Neutrophil (primary cell): ENCODE data around the gene TRMU.

ENCODE experiments used
- H3K27ac ChIP-seq: fragments of 200-600 bp; sonication (generic); 2 replicates; pipeline ENCODE4 v1.5.1; 2016; ENCODE audit warnings: mild to moderate bottlenecking, moderate library complexity
- H3K27me3 ChIP-seq: fragments of 200-600 bp; sonication (generic); 2 replicates; pipeline ENCODE4 v1.6.0; 2016; ENCODE audit warnings: mild to moderate bottlenecking
- H3K36me3 ChIP-seq: fragments of 200-600 bp; sonication (generic); 2 replicates; pipeline ENCODE4 v1.5.1; 2017
- H3K4me1 ChIP-seq, 2 experiments: fragments of 200-600 bp in 1 of 2; sonication (generic) in 1 of 2; 1 replicate in 1 of 2; 2 replicates in 1 of 2; pipeline versions ENCODE4 v1.5.1 to v1.6.1; 2013 to 2016; ENCODE audit warnings: low read depth in 1 of 2, low read length in 1 of 2, mild to moderate bottlenecking in 1 of 2, moderate library complexity in 1 of 2; ENCODE audit not compliant: control insufficient read depth in 1 of 2, insufficient read depth in 1 of 2
- H3K4me3 ChIP-seq, 2 experiments: fragments of 200-600 bp in 1 of 2; sonication (generic) in 1 of 2; 1 replicate in 1 of 2; 2 replicates in 1 of 2; pipeline ENCODE4 v1.5.1; 2013 to 2016; ENCODE audit warnings: low read depth in 1 of 2, low read length in 1 of 2, mild to moderate bottlenecking in 1 of 2, moderate library complexity in 1 of 2
- H3K9me3 ChIP-seq: fragments of 200-600 bp; sonication (generic); 2 replicates; pipeline ENCODE4 v1.5.1; 2016
- CTCF ChIP-seq: fragments of 200-600 bp; sonication (generic); IDR thresholded peaks from 2 replicates; pipeline ENCODE4 v1.5.1; 2016; ENCODE audit warnings: antibody characterized with exemption

The TRMU gene

GRCh38 chr22:46382524-46382923 lies 47.0 kb downstream of the TRMU start:
- Histone ChIP-seq H3K27ac (no peak overlapping the region), H3K4me3 (no peak overlapping the region), H3K36me3 (no peaks in the 10 kb centered on the region), H3K27me3 (no peaks in the 10 kb centered on the region), H3K9me3 (no peaks in the 10 kb centered on the region), H3K4me1 (no peaks in the 10 kb centered on the region)
- no peak for TF ChIP-seq CTCF

GRCh38 chr22:46386312-46386711 lies 50.8 kb downstream of the TRMU start:
- Histone ChIP-seq H3K36me3 (no peaks in the 10 kb centered on the region), H3K4me3 (no peak overlapping the region), H3K27me3 (no peaks in the 10 kb centered on the region), H3K27ac (no peak overlapping the region), H3K4me1 (no peaks in the 10 kb centered on the region), H3K9me3 (no peaks in the 10 kb centered on the region)
- TF ChIP-seq CTCF: no peak

GRCh38 chr22:46387748-46388147 lies 52.2 kb downstream of the TRMU start:
- no peak for TF ChIP-seq CTCF
- Histone ChIP-seq H3K27me3 (no peaks in the 10 kb centered on the region), H3K9me3 (no peaks in the 10 kb centered on the region), H3K36me3 (no peaks in the 10 kb centered on the region), H3K27ac (no peak overlapping the region), H3K4me3 (no peak overlapping the region), H3K4me1 (no peaks in the 10 kb centered on the region)

GRCh38 chr22:46388647-46389046 lies 53.1 kb downstream of the TRMU start:
- TF ChIP-seq CTCF: no peak

GRCh38 chr22:46389081-46389480 lies 53.6 kb downstream of the TRMU start:
- no peaks in the 10 kb centered on the region for H3K9me3 ChIP-seq
- no peaks in the 10 kb centered on the region for H3K27me3 ChIP-seq
- H3K4me1 ChIP-seq: no peaks in the 10 kb centered on the region
- H3K4me3 ChIP-seq: no peak overlapping the region
- TF ChIP-seq CTCF: no peak
- H3K27ac ChIP-seq: no peak overlapping the region
- no peaks in the 10 kb centered on the region for H3K36me3 ChIP-seq

More at GRCh38 chr22:46388647-46389046, 53.1 kb downstream of the TRMU start:
- Histone ChIP-seq H3K4me1 (no peaks in the 10 kb centered on the region), H3K27me3 (no peaks in the 10 kb centered on the region), H3K36me3 (no peaks in the 10 kb centered on the region), H3K27ac (no peak overlapping the region), H3K9me3 (no peaks in the 10 kb centered on the region), H3K4me3 (no peak overlapping the region)

- no peak for TF ChIP-seq CTCF
- H3K27me3 ChIP-seq: no peaks in the 10 kb centered on the region
- no peaks in the 10 kb centered on the region for H3K9me3 ChIP-seq
- no peaks in the 10 kb centered on the region for H3K36me3 ChIP-seq
- H3K27ac ChIP-seq: no peak overlapping the region
- no peak overlapping the region for H3K4me3 ChIP-seq
- no peaks in the 10 kb centered on the region for H3K4me1 ChIP-seq
These were observed 54.7 kb downstream of the TRMU start for GRCh38 chr22:46390105-46390651.
